GM19025 (cell line): Measurements from ENCODE around the gene ASB1.

ENCODE experiments used
- ATAC-seq: cut with Tn5 transposase; IDR thresholded peaks from one replicate; pipeline ENCODE4 v1.9.1; 2021; ENCODE audit warnings: mild to moderate bottlenecking, low read depth, moderate library complexity; ENCODE audit not compliant: unreplicated experiment

ASB1 gene

GRCh38 chr2:238489431-238489830 lies 62.7 kb downstream of the ASB1 start:
- no peak for ATAC-seq

DNA sequence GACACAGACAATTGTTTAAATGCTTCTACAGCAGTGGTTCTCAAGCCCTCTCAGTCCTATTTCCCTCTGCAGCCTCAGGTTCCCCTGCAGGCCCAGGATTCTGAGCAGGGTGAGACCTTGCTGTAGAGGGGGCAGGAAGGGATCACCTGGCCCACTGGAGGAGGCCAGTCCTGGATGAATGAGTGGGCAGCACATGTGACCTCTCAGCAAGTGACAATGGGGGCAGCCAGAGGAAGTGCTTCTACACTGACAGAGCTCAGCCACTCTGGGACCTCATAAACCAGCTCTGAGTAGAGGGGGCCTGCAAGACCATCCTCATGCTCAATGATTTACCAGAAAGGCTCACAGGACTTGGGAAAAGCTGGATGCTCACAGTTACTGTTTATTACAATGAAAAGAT lies 63.2 kb downstream of the ASB1 start:
- ATAC-seq = no peak

DNA sequence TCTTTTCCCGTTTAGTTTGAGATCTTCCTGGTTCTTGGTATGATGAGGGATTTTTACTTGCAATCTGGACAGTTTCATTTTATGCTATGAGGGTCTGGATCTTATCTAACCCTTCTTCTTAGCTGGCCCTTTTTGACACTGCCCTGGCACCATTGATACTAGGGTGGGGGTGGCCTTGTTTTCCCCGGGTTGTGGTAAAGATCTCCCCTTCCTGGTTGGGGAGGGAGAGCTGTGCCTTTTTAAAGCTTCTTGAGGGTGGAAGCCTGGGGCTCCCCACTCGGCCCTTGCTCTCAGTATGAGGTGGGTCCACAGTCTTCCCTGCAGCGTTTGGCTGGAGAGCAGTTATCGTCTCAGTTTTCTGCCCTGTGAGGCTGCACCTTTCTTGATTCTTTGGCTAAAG lies 66.1 kb downstream of the ASB1 start:
- no peak for ATAC-seq

DNA sequence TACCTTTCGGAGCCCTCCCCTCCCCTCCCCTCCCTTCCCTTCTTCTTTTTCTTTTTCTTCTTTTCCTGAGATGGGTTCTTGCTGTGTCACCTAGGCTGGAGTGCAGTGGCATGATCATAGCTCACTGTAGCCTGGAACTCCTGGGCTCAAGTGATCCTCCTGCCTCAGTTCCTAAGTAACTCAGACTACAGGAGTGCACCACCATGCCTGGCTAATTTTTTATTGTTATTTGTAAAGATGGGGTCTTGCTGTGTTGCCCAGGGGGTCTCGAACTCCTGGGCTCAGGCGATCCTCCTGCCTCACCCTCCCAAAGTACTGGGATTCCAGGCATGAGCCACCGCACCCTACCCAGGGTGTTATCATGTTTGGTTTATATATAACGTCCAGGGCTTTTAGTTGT lies 66.7 kb downstream of the ASB1 start:
- no peak for ATAC-seq

DNA sequence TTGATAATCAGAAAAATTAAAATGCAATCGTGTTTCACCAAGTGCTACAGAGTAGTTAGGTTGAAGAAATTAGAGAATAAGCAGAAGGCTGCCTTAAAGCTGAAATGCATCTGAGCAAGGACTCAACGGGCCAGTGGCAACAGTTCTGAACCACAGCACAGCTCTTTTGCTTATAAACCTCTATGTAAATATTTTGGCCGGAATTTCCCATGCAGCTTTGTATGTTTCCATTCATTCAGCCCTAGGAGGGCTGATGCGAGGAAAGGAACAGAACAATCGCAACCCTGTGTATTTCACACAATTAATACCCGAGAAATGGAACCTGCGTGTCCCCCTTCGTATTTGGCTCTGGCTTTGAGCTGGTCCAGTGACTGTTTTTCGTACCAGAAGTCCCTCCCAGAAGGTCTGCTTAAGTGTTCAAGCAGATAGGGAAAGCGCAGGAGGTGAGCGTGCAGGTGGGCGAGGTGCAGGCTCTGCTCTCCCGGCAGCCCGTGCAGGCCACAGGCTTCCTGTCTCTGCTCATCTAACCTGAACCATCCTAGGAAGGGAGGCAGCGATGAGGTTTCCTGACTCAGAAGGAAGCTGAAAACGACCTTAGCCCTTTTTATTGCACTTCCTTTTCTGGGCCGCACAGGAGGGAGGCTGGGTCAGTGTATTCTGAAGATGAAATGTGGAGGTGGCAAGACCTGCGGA lies 67.3 kb downstream of the ASB1 start:
- ATAC-seq = no peak

DNA sequence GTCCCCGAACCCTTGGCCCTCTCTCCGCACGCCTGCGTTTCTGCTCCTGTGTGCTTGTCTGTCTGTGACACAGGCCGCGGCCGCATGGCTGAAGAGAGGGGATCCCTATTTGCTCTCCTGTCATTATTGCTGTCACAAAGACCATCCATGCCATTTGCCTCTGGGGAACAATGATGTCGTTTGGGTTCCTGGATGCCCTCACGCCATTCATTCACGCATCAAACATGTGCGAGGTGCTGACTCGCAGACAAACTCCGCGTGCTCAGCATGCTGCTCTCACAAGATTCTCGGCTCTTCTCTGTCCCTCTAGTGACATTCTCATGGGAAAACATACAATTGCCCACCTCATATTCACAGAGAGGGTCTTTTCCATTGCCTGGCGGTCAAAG lies 67.8 kb downstream of the ASB1 start:
- no peak for ATAC-seq

GRCh38 chr2:238495422-238495821 lies 68.7 kb downstream of the ASB1 start:
- ATAC-seq = no peak

DNA sequence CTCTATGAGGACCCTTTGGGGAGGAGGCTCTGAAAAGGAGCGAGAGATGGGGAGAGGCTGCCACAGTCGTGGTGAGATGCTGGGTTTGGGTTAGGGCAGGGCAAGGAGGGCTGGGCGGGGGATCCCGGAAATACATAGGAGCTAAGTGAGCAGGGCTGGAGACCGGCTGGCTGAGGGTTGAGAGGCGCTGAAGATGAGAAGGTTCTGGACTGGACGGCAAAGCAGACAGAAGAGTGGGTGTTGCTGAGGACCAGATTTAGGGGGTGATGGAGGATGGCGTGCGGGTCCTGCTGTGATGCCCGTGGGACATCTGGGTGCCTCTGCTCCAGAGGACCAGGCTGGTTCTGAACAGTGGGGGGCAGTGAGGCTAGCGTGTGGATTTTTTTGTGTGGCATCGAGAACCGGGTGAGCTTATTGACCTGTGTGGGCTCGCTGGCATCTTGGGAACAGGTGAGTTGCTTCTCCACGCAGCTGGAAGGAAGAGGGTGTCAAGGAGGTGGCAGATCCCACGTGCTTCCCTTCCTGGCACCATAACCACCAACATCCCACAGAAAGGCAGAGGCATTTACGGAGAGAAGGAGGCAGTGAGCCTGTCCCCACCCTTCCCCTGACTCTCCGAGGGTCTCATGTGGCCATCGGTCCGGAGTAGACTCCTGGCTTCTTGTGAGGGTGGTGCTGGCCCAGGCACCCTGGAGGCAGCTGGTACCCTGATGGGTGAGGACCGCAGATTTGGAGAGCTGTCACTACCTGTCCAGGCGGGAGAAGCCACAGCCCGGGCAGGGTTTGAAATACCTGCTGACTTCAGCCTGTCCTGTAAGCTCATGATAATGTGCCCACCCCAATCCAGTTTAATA lies 70.3 kb downstream of the ASB1 start:
- ATAC-seq = no peak

- ATAC-seq = no peak
Measured at GRCh38 chr2:238497610-238498005, 70.9 kb downstream of the ASB1 start.

DNA sequence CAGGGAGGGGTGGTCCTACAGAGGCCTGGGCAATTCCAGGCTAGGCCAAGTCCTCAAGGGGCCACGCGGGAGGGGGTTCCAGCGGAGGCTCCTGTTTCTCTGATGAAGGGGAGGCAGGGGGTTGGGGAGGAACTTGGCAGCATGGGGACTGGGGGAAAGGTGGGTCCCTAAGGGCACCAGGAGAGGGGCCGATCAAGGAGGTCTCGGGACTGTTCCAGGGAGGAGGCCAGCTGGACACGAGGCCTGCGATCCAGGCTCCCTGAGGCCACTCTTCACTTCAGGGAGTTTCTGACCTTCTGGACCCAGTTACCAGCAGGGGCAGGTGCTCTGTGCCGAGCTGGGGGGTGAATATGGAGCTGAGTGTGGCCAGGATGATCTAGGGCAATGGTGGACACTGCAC lies 71.5 kb downstream of the ASB1 start:
- ATAC-seq = no peak

GRCh38 chr2:238498691-238499295 lies 72.1 kb downstream of the ASB1 start:
- ATAC-seq = no peak

DNA sequence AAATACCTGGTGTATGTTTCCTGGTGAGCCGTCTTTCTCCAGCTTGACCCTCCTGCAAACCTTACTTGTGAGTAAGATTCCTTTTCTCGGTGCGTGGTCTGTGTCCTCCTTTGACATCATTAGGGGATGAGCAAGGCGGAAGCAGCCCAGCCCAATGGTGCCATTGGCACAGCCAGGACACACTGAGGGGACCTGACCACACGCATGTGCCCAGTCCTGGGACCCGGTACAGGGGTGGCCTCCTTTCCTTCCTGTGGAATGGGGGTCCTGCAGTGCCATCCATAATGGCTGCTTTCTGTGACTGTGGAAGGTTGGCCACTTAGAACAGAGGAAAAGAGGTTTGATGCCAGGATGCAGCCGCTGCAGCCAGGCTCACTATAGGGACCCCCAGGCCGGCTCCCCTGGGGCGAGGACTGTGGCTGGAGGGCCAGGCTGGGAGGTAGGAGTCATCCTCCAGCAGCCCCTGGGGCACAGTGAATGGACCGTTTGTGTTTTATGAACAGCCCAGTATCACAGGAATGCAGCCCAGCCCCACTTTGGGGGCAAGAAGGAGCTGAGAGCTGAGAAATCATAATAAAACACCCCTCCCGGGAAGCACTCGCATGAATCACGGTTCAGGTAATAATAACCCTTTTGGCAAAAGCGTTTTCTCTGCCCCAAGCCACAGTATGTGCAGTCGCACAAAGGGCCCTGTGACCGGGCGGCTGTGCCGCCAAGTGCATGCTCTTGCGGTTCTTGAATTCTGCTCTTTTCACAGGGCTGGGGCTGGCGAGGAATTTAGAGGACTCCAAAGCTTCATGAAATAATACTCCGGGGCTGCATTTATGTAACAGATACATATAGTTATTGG lies 73.2 kb downstream of the ASB1 start:
- ATAC-seq = no peak

- no peak for ATAC-seq
Measured at GRCh38 chr2:238501311-238501710, 74.6 kb downstream of the ASB1 start.
